Ascending aorta (tissue), 2 donors: ENCODE measurements around the gene PER3. TPM values are rescaled to one million over a fixed set of nuclear protein-coding genes. Genes with fewer than 3 reads are reported as not detected.

ENCODE experiments used
- DNase-seq, 2 donors: peaks; one replicate each; pipeline ENCODE4 v3.0.0-alpha.2; 2019; ENCODE audit warnings: low spot score in 2 of 2
- H3K27ac ChIP-seq, 2 donors: fragments of 200-600 bp; sonication (generic); one replicate each; pipeline ENCODE4 v1.5.1; 2016 to 2017; ENCODE audit warnings: mild to moderate bottlenecking in 1 of 2
- H3K27me3 ChIP-seq: fragments of 200-600 bp; sonication (generic); one replicate; pipeline ENCODE4 v1.5.1; 2017
- H3K36me3 ChIP-seq, 2 donors: fragments of 200-600 bp; sonication (generic); one replicate each; pipeline ENCODE4 v1.5.1; 2016
- H3K4me1 ChIP-seq, 2 donors: fragments of 200-600 bp; sonication (generic); one replicate each; pipeline ENCODE4 v1.5.1; 2016 to 2017; ENCODE audit warnings: mild to moderate bottlenecking in 1 of 2
- H3K4me3 ChIP-seq, 2 donors: fragments of 200-600 bp; sonication (generic); one replicate each; pipeline ENCODE4 v1.5.1; 2016 to 2017; ENCODE audit warnings: mild to moderate bottlenecking in 1 of 2
- H3K9me3 ChIP-seq, 2 donors: fragments of 200-600 bp; sonication (generic); one replicate each; pipeline ENCODE4 v1.5.1; 2016
- intact Hi-C: fragments of 100-400 bp; cut with DNase I; formaldehyde crosslinking; loops from one replicate; pipeline ENCODE4 v1.15.1; 2023
- total RNA-seq: library from RNA; depleted of rRNA; stranded (reverse); fragments of >200 nt; gene quantifications from one replicate; pipeline ENCODE4 v1.1.0, GENCODE V29; 2016
- TF ChIP-seq, protein P1 (sequence below), 3 experiments: fragments of 200-600 bp in 2 of 3; fragments of 450-650 bp in 1 of 3; sonication (generic) in 2 of 3; IDR thresholded peaks; one replicate each; pipeline ENCODE4 v1.5.1; 2016 to 2019; ENCODE audit warnings: antibody characterized with exemption in 3 of 3, mild to moderate bottlenecking in 1 of 3, moderate library complexity in 1 of 3

The PER3 gene
- total RNA-seq, 1 donor from 2014 or later: 8.1 TPM

DNA sequence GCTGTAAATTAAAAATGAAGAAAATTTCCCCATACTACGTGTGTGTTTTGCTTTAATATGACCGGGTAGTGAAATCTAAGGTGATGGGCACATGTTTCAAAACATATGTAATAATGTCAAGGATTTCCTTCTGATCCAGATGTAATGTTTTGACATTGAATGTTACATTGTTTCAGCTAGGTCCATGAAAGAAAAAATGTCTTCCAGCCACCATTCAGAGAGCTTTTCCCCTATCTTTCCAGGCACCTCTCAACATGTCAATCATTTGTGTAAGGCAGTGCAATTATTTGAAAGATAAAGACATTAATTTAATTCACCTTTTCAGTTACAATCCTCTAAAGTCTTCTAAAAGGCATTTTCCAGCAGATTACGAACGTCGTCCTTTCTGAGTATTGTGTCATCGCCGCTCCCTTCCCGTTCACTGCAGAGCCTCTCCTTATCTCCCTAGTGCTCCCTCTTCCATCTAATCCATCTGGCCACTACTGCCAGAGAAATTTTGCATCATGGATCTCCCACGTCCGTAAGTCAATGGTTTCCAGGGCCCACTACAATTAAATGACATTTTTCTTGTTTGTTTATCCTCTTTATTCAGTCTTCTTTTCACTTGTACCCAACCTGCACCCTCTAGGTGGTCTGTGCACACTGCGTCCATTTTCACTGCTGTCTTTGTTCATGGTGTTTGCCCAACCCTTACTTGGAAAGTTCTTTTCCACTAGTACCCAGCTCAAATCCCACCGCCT is 14.2 kb upstream of the PER3 start:
- TF ChIP-seq, protein P1, sequence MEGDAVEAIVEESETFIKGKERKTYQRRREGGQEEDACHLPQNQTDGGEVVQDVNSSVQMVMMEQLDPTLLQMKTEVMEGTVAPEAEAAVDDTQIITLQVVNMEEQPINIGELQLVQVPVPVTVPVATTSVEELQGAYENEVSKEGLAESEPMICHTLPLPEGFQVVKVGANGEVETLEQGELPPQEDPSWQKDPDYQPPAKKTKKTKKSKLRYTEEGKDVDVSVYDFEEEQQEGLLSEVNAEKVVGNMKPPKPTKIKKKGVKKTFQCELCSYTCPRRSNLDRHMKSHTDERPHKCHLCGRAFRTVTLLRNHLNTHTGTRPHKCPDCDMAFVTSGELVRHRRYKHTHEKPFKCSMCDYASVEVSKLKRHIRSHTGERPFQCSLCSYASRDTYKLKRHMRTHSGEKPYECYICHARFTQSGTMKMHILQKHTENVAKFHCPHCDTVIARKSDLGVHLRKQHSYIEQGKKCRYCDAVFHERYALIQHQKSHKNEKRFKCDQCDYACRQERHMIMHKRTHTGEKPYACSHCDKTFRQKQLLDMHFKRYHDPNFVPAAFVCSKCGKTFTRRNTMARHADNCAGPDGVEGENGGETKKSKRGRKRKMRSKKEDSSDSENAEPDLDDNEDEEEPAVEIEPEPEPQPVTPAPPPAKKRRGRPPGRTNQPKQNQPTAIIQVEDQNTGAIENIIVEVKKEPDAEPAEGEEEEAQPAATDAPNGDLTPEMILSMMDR (IDR thresholded peaks at IDR 0.05): no peak
- intact Hi-C loops: loop anchor here (2.0 kb wide), 1 partner anchor 65 kb away; no protein-coding TSS in a partner anchor
- no peak for DNase-seq
- Histone ChIP-seq H3K36me3 (peaks cover 0 to 5% of the 10 kb centered on the region in 2 donors), H3K27me3 (no peaks in the 10 kb centered on the region), H3K27ac (no peak overlapping the region), H3K9me3 (no peaks in the 10 kb centered on the region), H3K4me3 (no peak overlapping the region), H3K4me1 (peaks cover 6 to 11% of the 10 kb centered on the region in 2 donors)

DNA sequence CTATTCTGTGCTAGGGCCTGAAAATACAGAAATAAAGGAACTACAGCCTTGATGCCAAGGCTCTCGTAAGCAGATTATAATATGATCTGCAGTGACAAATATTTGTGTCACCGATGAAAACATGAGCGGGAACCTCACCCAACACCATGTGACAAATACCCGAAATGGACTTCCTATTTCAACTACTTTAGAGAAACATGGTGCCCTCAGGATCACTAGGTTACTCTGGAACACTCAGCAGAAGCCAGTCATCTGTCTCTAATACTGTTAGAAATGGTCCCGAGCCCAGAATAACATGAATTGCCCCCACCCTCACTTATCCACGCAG is 13.5 kb upstream of the PER3 start:
- TF ChIP-seq, protein P1 (IDR thresholded peaks at IDR 0.05): no peak

DNA sequence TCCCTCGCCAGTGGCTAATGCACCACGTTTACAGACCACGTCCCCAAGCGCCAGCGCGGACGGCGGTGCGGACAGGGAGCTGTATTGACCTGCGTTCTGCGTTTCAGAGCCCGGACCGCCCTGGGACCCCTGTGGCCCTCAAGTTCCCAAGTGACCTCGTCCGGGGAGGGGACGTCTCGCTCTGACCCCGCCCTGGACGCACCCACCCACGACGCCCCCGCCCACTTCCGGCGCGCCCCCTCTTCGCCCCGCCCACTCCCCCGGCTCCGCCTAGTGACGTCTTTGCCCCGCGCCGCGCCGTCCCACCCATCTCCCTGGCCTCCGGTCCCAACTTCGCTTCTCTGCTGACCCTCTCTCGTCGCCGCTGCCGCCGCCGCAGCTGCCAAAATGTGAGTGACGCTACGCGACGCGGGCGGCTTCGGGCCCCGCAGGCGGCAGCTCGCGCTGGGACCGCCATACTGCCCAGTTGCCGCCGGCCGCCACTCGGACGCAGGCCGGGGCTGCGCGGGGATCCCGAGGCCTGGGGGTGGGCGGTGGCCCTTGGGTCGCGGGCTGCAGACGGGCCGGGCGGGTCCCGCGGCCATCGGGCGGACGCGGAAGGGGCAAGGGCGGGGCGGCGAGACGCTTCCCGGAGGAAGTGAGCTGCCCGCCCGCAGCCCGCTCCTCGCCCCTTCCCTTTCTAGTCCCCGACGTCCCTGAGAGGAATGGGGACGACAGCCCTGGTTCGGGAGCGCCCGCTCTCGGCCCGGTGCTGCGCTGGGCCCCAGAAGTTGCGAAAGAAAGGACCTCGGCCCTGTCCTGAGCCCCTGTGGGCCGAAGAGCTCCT is 12.9 kb upstream of the PER3 start, which contains the start of gene VAMP3:
TSS of gene VAMP3 (plus strand) at position 300 of the 826 bp plus-strand sequence. CDS start at position 388, 88 bp downstream.
- peak; percentile 19 to 92 for DNase-seq
- peak within 1 kb of the TSS; percentile 85 to 94 for H3K27ac ChIP-seq
- peak within 1 kb of the TSS; percentile 88 to 94 for H3K4me3 ChIP-seq
- H3K9me3 ChIP-seq: no peaks in the 10 kb centered on the region
- H3K27me3 ChIP-seq: no peaks in the 10 kb centered on the region
- peaks cover 0 to 8% of the 10 kb centered on the region in 2 donors for H3K36me3 ChIP-seq
- intact Hi-C loops: loop anchor here (1.0 to 2.0 kb wide), 2 partner anchors 12 to 66 kb away; no protein-coding TSS in a partner anchor
- peaks cover 6 to 11% of the 10 kb centered on the region in 2 donors for H3K4me1 ChIP-seq
- TF ChIP-seq, protein P1 (IDR thresholded peaks at IDR 0.05): no peak

More for the DNA sequence above, 13.5 kb upstream of the PER3 start:
- intact Hi-C loops: loop anchor here (2.0 kb wide), 1 partner anchor 66 kb away; no protein-coding TSS in a partner anchor
- no peak for DNase-seq
- peak overlapping the region; percentile 85 to 94 for H3K27ac ChIP-seq
- H3K27me3 ChIP-seq: no peaks in the 10 kb centered on the region
- H3K36me3 ChIP-seq: peaks cover 0 to 8% of the 10 kb centered on the region in 2 donors
- H3K9me3 ChIP-seq: no peaks in the 10 kb centered on the region
- H3K4me1 ChIP-seq: peaks cover 6 to 11% of the 10 kb centered on the region in 2 donors
- H3K4me3 ChIP-seq: peak overlapping the region; percentile 88 to 94

DNA sequence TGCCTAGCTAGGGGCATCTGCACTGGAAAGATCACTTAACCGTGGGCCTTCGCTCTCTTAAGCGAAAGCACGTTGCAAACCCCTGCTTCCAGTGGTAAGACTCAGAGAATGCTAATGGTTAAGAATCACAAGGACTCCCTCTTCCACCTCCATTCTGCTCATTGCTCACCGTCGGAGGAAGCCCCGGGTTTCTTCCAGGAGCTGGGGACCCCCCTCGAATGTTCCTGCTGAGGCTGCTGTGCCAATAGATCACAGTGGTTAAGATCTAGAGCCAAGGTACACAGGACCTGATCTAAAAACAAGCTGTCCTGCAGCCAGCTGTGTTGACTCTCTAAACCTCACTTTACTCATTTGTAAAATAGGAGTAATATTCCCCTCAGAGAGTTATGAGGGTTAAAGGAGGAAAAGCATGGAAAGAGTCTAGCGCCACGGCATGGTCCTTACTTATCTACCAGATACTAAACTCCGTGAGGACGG is 12.2 kb upstream of the PER3 start:
- intact Hi-C loops: loop anchor here (1.0 to 2.0 kb wide), 2 partner anchors 11 to 67 kb away; no protein-coding TSS in a partner anchor
- Histone ChIP-seq H3K9me3 (no peaks in the 10 kb centered on the region), H3K27ac (peak overlapping the region; percentile 85 to 94), H3K4me1 (peaks cover 6 to 11% of the 10 kb centered on the region in 2 donors), H3K27me3 (no peaks in the 10 kb centered on the region), H3K4me3 (peak overlapping the region; percentile 88 to 94), H3K36me3 (peaks cover 1 to 14% of the 10 kb centered on the region in 2 donors)
- TF ChIP-seq, protein P1 (IDR thresholded peaks at IDR 0.05): no peak
- DNase-seq: no peak

DNA sequence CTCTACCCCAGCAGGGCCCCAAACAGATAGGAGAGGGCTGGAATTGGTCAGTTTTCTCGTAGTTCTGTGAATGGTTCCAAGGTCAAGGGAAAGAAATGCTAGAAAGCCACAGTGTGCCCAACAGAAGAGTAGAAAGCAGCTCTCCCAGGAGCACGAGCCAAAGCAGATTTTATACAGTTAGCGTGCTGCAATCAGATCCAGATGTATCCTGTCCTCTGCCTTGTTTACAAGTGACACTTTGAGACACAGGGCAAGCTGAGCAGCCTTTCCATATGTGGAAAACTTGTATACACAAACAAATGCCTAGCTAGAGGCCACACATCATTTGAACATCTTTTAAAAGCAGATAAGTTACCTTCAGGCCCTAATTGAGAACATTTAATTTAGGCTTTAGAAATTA is 6.5 kb upstream of the PER3 start:
- Histone ChIP-seq H3K4me3 (no peak overlapping the region), H3K27me3 (no peaks in the 10 kb centered on the region), H3K27ac (no peak overlapping the region), H3K4me1 (peaks cover 2 to 3% of the 10 kb centered on the region in 2 donors), H3K36me3 (peaks cover 33 to 58% of the 10 kb centered on the region in 2 donors), H3K9me3 (no peaks in the 10 kb centered on the region)
- intact Hi-C loops: no loop called here
- no peak for DNase-seq
- TF ChIP-seq, protein P1 (IDR thresholded peaks at IDR 0.05): no peak
